ENCODE data around the gene C16orf95. TPM values are rescaled to one million over a fixed set of nuclear protein-coding genes. Genes with fewer than 3 reads are reported as not detected.
"Not testable (repeated sequence)": the region's sequence is repeated elsewhere in the genome, so short reads cannot be mapped to it uniquely, and the experiment has no call there.

The C16orf95 gene
- total RNA-seq, 1 experiment from 2014 or later, result 3.1 TPM

GRCh38 chr16:87346517-87347060, 29.4 kb upstream of the C16orf95 start:
- no peak for DNase-seq (ENCODE audit: low read depth)

GRCh38 chr16:87345726-87346424, 28.7 kb upstream of the C16orf95 start:
- DNase-seq (ENCODE audit: low read depth), result no peak

GRCh38 chr16:87344931-87345631, 27.9 kb upstream of the C16orf95 start:
- DNase-seq (ENCODE audit: low read depth), result no peak

GRCh38 chr16:87344165-87344930, 27.2 kb upstream of the C16orf95 start:
- DNase-seq (ENCODE audit: low read depth), result no peak

- no peak for DNase-seq (ENCODE audit: low read depth)
These were observed 26.5 kb upstream of the C16orf95 start for GRCh38 chr16:87343753-87344050.

GRCh38 chr16:87342978-87343752, 26.0 kb upstream of the C16orf95 start:
- DNase-seq (ENCODE audit: low read depth), result no peak

GRCh38 chr16:87342504-87342903, 25.3 kb upstream of the C16orf95 start:
- no peak for DNase-seq (ENCODE audit: low read depth)

- DNase-seq (ENCODE audit: low read depth), result no peak
These were observed 23.0 kb upstream of the C16orf95 start for GRCh38 chr16:87340198-87340597.

GRCh38 chr16:87339724-87340105, 22.5 kb upstream of the C16orf95 start:
- DNase-seq (ENCODE audit: low read depth), result not testable (repeated sequence)

GRCh38 chr16:87339086-87339723, 22.0 kb upstream of the C16orf95 start:
- no peak for DNase-seq (ENCODE audit: low read depth)

- DNase-seq (ENCODE audit: low read depth), result no peak
These were observed 21.1 kb upstream of the C16orf95 start for GRCh38 chr16:87338155-87338765.

- DNase-seq (ENCODE audit: low read depth), result no peak
These were observed 20.1 kb upstream of the C16orf95 start for GRCh38 chr16:87337262-87337771.

GRCh38 chr16:87336434-87337240, 19.4 kb upstream of the C16orf95 start:
- no peak for DNase-seq (ENCODE audit: low read depth)

- no peak for DNase-seq (ENCODE audit: low read depth)
These were observed 18.6 kb upstream of the C16orf95 start for GRCh38 chr16:87335625-87336433.

- no peak for DNase-seq (ENCODE audit: low read depth)
These were observed 17.7 kb upstream of the C16orf95 start for GRCh38 chr16:87334651-87335624.

GRCh38 chr16:87333581-87334331, 16.6 kb upstream of the C16orf95 start:
- no peak for DNase-seq (ENCODE audit: low read depth)

- DNase-seq (ENCODE audit: low read depth), result no peak
These were observed 15.9 kb upstream of the C16orf95 start for GRCh38 chr16:87333101-87333500.

Data from M059J (cell line).